Measurements from ENCODE around the gene ASB16. TPM values are rescaled to one million over a fixed set of nuclear protein-coding genes. Genes with fewer than 3 reads are reported as not detected.
A peak's percentile ranks its signal among the peaks of the same experiment; 100 is the strongest.

ASB16 gene
- total RNA-seq, 1 donor from 2014 or later, result not detected

GRCh38 chr17:44207319-44207718, 36.8 kb downstream of the ASB16 start:
- no peak for DNase-seq (ENCODE audit: low spot score)
- no peak for TF ChIP-seq CTCF (IDR thresholded peaks at IDR 0.05; ENCODE audit: unreplicated experiment)
- H3K27me3 Mint-ChIP-seq (ENCODE audit: unreplicated experiment), result peaks cover 17% of the 10 kb centered on the region
- H3K9me3 Mint-ChIP-seq (ENCODE audit: unreplicated experiment), result no peaks in the 10 kb centered on the region
- H3K36me3 Mint-ChIP-seq (ENCODE audit: low read depth, unreplicated experiment), result peaks cover 14% of the 10 kb centered on the region
- peaks cover 16% of the 10 kb centered on the region for H3K4me1 Mint-ChIP-seq (ENCODE audit: unreplicated experiment)
- no peak overlapping the region for H3K4me3 Mint-ChIP-seq (ENCODE audit: unreplicated experiment)
- no peak overlapping the region for H3K27ac Mint-ChIP-seq (ENCODE audit: unreplicated experiment)

- peaks cover 14% of the 10 kb centered on the region for H3K36me3 Mint-ChIP-seq (ENCODE audit: low read depth, unreplicated experiment)
- no peak for DNase-seq (ENCODE audit: low spot score)
- peaks cover 18% of the 10 kb centered on the region for H3K27me3 Mint-ChIP-seq (ENCODE audit: unreplicated experiment)
Measured at GRCh38 chr17:44207743-44208142, 37.2 kb downstream of the ASB16 start.

GRCh38 chr17:44209786-44210341, 39.4 kb downstream of the ASB16 start:
- Mint-ChIP-seq H3K36me3 (ENCODE audit: low read depth, unreplicated experiment) (peaks cover 28% of the 10 kb centered on the region), H3K9me3 (ENCODE audit: unreplicated experiment) (no peaks in the 10 kb centered on the region), H3K4me1 (ENCODE audit: unreplicated experiment) (peaks cover 12% of the 10 kb centered on the region), H3K4me3 (ENCODE audit: unreplicated experiment) (peak overlapping the region; percentile 42), H3K27ac (ENCODE audit: unreplicated experiment) (no peak overlapping the region), H3K27me3 (ENCODE audit: unreplicated experiment) (peaks cover 21% of the 10 kb centered on the region)
- no peak for DNase-seq (ENCODE audit: low spot score)
- no peak for TF ChIP-seq CTCF (IDR thresholded peaks at IDR 0.05; ENCODE audit: unreplicated experiment)

More at GRCh38 chr17:44207743-44208142, 37.2 kb downstream of the ASB16 start:
- Mint-ChIP-seq H3K4me3 (ENCODE audit: unreplicated experiment) (no peak overlapping the region), H3K27ac (ENCODE audit: unreplicated experiment) (no peak overlapping the region), H3K4me1 (ENCODE audit: unreplicated experiment) (peaks cover 16% of the 10 kb centered on the region), H3K9me3 (ENCODE audit: unreplicated experiment) (no peaks in the 10 kb centered on the region)
- no peak for TF ChIP-seq CTCF (IDR thresholded peaks at IDR 0.05; ENCODE audit: unreplicated experiment)

- peak; percentile 96 for DNase-seq (ENCODE audit: low spot score)
- peaks cover 12% of the 10 kb centered on the region for H3K4me1 Mint-ChIP-seq (ENCODE audit: unreplicated experiment)
- TF ChIP-seq CTCF (IDR thresholded peaks at IDR 0.05; ENCODE audit: unreplicated experiment), result peak; percentile 99
- H3K27me3 Mint-ChIP-seq (ENCODE audit: unreplicated experiment), result peaks cover 23% of the 10 kb centered on the region
- no peak overlapping the region for H3K27ac Mint-ChIP-seq (ENCODE audit: unreplicated experiment)
- H3K36me3 Mint-ChIP-seq (ENCODE audit: low read depth, unreplicated experiment), result peaks cover 33% of the 10 kb centered on the region
- H3K4me3 Mint-ChIP-seq (ENCODE audit: unreplicated experiment), result peak overlapping the region; percentile 11
- H3K9me3 Mint-ChIP-seq (ENCODE audit: unreplicated experiment), result no peaks in the 10 kb centered on the region
Measured at GRCh38 chr17:44210342-44211192, 40.1 kb downstream of the ASB16 start.
